HUES6 (cell line): Measurements from ENCODE around the gene TIAM2.

Source experiments
- H3K27ac ChIP-seq: 2 replicates; pipeline ENCODE4 v1.7.0; 2013; ENCODE audit warnings: low read depth, mild to moderate bottlenecking, low read length, inconsistent platforms
- H3K27me3 ChIP-seq: 2 replicates; pipeline ENCODE4 v1.6.1; 2013; ENCODE audit warnings: low read length; ENCODE audit not compliant: control insufficient read depth, insufficient read depth
- H3K36me3 ChIP-seq: 2 replicates; pipeline ENCODE4 v1.6.1; 2013; ENCODE audit warnings: low read length; ENCODE audit not compliant: control insufficient read depth, insufficient read depth
- H3K4me1 ChIP-seq: 2 replicates; pipeline ENCODE4 v1.6.1; 2013; ENCODE audit warnings: low read length; ENCODE audit not compliant: control insufficient read depth, insufficient read depth
- H3K4me3 ChIP-seq: 2 replicates; pipeline ENCODE4 v1.5.1; 2013; ENCODE audit warnings: low read depth, low read length
- H3K9ac ChIP-seq: one replicate; pipeline ENCODE4 v1.6.1; 2013; ENCODE audit warnings: mild to moderate bottlenecking, low read length
- H3K9me3 ChIP-seq: 2 replicates; pipeline ENCODE4 v1.6.1; 2013; ENCODE audit warnings: low read depth, low read length; ENCODE audit not compliant: control insufficient read depth, insufficient read depth

TIAM2 gene

GRCh38 chr6:155237613-155238012 is 242.5 kb downstream of the TIAM2 start:
- Histone ChIP-seq H3K27me3 (no peaks in the 10 kb centered on the region), H3K27ac (no peak overlapping the region), H3K9ac (no peak overlapping the region), H3K9me3 (peaks cover 37% of the 10 kb centered on the region), H3K4me3 (no peak overlapping the region), H3K36me3 (peaks cover 13% of the 10 kb centered on the region), H3K4me1 (no peaks in the 10 kb centered on the region)

GRCh38 chr6:155240905-155241600 is 245.9 kb downstream of the TIAM2 start:
- Histone ChIP-seq H3K4me3 (no peak overlapping the region), H3K9me3 (peaks cover 37% of the 10 kb centered on the region), H3K9ac (no peak overlapping the region), H3K27me3 (no peaks in the 10 kb centered on the region), H3K36me3 (peaks cover 24% of the 10 kb centered on the region), H3K27ac (no peak overlapping the region), H3K4me1 (no peaks in the 10 kb centered on the region)

- H3K9ac ChIP-seq, result no peak overlapping the region
- no peaks in the 10 kb centered on the region for H3K4me1 ChIP-seq
- H3K36me3 ChIP-seq, result peaks cover 30% of the 10 kb centered on the region
- peaks cover 33% of the 10 kb centered on the region for H3K9me3 ChIP-seq
- H3K27me3 ChIP-seq, result no peaks in the 10 kb centered on the region
- no peak overlapping the region for H3K27ac ChIP-seq
- no peak overlapping the region for H3K4me3 ChIP-seq
These were observed 246.9 kb downstream of the TIAM2 start for GRCh38 chr6:155241966-155242365.

- no peaks in the 10 kb centered on the region for H3K27me3 ChIP-seq
- peaks cover 33% of the 10 kb centered on the region for H3K36me3 ChIP-seq
- H3K4me3 ChIP-seq, result no peak overlapping the region
- H3K9ac ChIP-seq, result no peak overlapping the region
- H3K4me1 ChIP-seq, result peaks cover 4% of the 10 kb centered on the region; the same call in 1 of the 2 replicates
- H3K27ac ChIP-seq, result no peak overlapping the region
- H3K9me3 ChIP-seq, result peaks cover 8% of the 10 kb centered on the region
These were observed 249.3 kb downstream of the TIAM2 start for GRCh38 chr6:155244434-155244833.

GRCh38 chr6:155245193-155245592 is 250.1 kb downstream of the TIAM2 start:
- Histone ChIP-seq H3K9ac (no peak overlapping the region), H3K27me3 (no peaks in the 10 kb centered on the region), H3K4me3 (no peak overlapping the region), H3K9me3 (peaks cover under 1% of the 10 kb centered on the region; the same call in 1 of the 2 replicates), H3K36me3 (peaks cover 35% of the 10 kb centered on the region), H3K4me1 (peaks cover 4% of the 10 kb centered on the region; the same call in 1 of the 2 replicates), H3K27ac (no peak overlapping the region)

- Histone ChIP-seq H3K9ac (no peak overlapping the region), H3K9me3 (no peaks in the 10 kb centered on the region), H3K36me3 (peaks cover 37% of the 10 kb centered on the region), H3K4me1 (peaks cover 4% of the 10 kb centered on the region; the same call in 1 of the 2 replicates), H3K27me3 (no peaks in the 10 kb centered on the region), H3K27ac (no peak overlapping the region), H3K4me3 (no peak overlapping the region)
These were observed 250.7 kb downstream of the TIAM2 start for GRCh38 chr6:155245831-155246230.

GRCh38 chr6:155246825-155247224 is 251.7 kb downstream of the TIAM2 start:
- H3K4me3 ChIP-seq, result no peak overlapping the region
- H3K9me3 ChIP-seq, result no peaks in the 10 kb centered on the region
- H3K4me1 ChIP-seq, result peaks cover 4% of the 10 kb centered on the region; the same call in 1 of the 2 replicates
- H3K36me3 ChIP-seq, result peaks cover 44% of the 10 kb centered on the region
- no peak overlapping the region for H3K9ac ChIP-seq
- H3K27ac ChIP-seq, result no peak overlapping the region
- H3K27me3 ChIP-seq, result no peaks in the 10 kb centered on the region

- H3K36me3 ChIP-seq, result peaks cover 50% of the 10 kb centered on the region
- peak overlapping the region; percentile 21 for H3K9ac ChIP-seq
- H3K4me1 ChIP-seq, result peaks cover 8% of the 10 kb centered on the region; the same call in 1 of the 2 replicates
- no peaks in the 10 kb centered on the region for H3K9me3 ChIP-seq
- no peak overlapping the region for H3K4me3 ChIP-seq
- H3K27me3 ChIP-seq, result no peaks in the 10 kb centered on the region
- no peak overlapping the region for H3K27ac ChIP-seq
These were observed 252.5 kb downstream of the TIAM2 start for GRCh38 chr6:155247618-155248007.

- peaks cover 51% of the 10 kb centered on the region for H3K36me3 ChIP-seq
- H3K9me3 ChIP-seq, result no peaks in the 10 kb centered on the region
- peak overlapping the region; percentile 20; the same call in 1 of the 2 replicates for H3K27ac ChIP-seq
- no peak overlapping the region for H3K4me3 ChIP-seq
- peaks cover 15% of the 10 kb centered on the region; the same call in 1 of the 2 replicates for H3K4me1 ChIP-seq
- no peaks in the 10 kb centered on the region for H3K27me3 ChIP-seq
- H3K9ac ChIP-seq, result peak overlapping the region; percentile 21
These were observed 253.2 kb downstream of the TIAM2 start for GRCh38 chr6:155248008-155249001.

- Histone ChIP-seq H3K9me3 (no peaks in the 10 kb centered on the region), H3K27ac (no peak overlapping the region), H3K27me3 (no peaks in the 10 kb centered on the region), H3K36me3 (peaks cover 60% of the 10 kb centered on the region), H3K9ac (no peak overlapping the region), H3K4me1 (peaks cover 28% of the 10 kb centered on the region), H3K4me3 (no peak overlapping the region)
These were observed 255.7 kb downstream of the TIAM2 start for GRCh38 chr6:155250701-155251381.
